Fibroblast of skin of right quadriceps (primary cell): ENCODE results near the gene ADCYAP1R1.
A peak's percentile ranks its signal among the peaks of the same experiment; 100 is the strongest.

Experiments used
- DNase-seq: peaks from one replicate; pipeline ENCODE4 v3.0.0-alpha.2; 2013

Gene ADCYAP1R1

GRCh38 chr7:31107106-31108090 is 55.3 kb downstream of the ADCYAP1R1 start:
- DNase-seq, result no peak

- DNase-seq, result no peak
Observed at GRCh38 chr7:31108097-31108657, 56.1 kb downstream of the ADCYAP1R1 start.

DNA sequence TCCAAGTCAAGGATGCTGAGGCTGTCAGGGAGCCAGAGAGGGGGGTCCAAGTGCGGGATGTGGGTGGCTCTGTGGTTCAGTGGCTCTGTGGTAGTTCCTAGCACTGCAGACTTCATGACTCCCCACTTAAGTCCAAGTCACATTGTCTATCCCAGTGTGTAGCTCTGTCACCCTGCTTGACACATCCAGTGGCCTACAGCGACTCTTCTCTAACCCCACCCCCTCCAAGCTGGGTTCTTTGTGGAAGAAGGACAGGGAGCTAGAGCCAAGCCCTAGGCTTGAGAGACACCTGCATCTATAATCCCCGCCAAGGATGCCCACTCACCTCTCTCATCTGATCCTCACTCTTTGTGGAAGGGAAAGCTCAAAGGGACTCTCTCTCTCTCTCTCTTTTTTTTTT is 57.6 kb downstream of the ADCYAP1R1 start:
- DNase-seq, result no peak

DNA sequence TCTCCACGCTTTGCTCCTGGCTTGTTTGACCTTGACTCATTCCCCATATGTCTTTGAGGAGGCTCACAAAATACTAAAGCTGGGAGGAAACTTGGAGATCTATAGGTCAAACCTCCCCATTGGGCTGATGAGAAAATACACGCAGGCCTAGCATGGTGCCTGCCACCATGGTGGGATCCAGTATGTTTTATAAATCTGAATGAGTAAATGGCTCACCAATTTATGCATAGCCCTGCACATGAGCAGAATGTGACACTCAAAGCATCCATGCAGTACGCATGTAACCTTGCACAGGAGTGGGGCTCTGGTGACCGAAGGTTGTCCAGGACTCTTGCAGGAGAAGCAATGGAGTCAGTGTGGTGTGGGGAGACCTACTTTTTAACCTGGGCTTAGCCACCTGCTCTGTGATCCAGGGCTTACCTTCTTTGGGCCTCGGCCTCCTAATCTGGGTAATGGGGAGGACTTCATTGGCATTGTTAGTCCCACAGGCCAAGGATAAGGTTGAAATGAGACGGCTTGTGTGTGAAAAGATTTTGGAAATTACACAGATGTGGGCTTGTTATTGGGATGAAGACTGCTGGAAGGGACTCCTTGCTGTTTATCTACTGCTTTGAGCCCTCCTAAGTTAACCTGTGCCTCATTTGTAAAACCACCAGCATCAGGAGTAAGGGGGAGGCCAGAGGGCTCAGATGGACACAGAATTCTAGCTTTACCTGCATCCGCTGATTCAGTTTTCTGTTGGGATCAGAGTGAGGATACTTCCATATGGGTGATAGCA is 58.4 kb downstream of the ADCYAP1R1 start:
- DNase-seq, result no peak

DNA sequence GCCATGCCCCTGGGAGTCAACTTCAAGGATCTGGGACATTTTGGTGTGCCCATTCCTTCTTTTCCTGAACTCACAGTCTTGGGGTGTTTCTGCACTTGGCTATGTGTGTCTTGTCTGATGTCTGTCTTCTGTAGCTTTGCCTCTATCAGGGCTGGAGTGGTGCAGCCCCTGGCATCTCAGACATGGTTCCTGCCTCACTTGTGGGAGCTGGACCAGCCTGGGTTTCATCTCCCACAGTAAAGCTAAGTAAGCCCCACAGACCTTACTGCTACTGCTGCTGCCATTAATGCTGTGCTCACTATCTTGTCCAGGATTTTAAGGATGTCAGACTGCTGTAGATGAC is 59.0 kb downstream of the ADCYAP1R1 start:
- DNase-seq, result no peak

DNA sequence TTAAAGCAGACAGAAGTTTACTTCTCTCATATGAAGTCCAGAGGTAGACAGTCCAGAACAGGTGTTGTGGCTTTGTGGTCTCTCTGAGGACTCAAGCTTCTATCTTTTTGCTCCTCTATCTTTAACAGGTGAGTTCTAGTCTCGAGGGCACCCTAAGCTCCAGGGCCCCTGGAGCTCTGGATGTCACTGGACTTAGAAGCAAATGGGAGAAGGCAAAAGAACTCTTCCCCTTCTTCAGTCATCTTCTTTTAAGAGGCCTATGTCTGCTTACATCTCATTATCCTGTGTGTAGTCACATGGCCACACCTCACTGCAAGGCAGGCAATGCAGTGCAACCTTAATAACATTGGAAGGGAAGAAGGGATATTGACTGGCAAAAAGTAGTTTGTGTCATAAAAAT is 61.6 kb downstream of the ADCYAP1R1 start:
- no peak for DNase-seq

DNA sequence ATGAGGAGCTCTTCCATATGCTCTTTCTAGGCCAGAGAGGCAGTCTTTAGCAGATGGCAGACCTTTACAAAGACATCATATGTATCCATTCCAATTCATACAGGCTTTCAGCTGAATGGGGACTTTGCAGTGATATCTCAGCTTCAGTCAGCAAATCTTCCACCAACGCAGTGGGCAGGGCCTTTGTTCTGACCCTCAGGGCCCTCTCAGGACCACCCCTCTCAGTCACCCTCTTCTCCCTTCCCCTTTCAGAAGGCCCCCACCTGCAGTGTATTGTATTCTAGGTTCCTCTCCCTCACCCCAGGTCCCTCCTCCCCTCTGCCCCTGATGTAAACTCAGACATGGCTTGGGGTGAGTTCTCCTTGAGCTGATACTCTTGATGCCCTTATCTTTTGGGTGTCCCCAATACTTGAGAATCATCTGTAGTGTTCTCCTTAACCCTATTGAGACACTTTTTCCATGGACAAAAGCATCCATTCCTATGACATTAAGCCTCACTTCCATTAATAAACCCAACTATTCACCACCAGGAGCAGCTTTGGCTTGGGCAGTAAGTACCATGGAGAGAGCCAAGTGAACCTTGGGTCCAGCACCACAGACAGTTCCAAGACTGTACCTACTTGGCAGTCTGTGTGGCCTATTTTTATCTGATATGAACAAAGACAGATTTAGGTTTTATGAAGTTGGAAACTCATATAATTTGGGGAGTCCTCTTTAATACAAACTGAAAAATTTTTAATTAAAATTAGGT is 62.7 kb downstream of the ADCYAP1R1 start:
- DNase-seq, result peak; percentile 37

DNA sequence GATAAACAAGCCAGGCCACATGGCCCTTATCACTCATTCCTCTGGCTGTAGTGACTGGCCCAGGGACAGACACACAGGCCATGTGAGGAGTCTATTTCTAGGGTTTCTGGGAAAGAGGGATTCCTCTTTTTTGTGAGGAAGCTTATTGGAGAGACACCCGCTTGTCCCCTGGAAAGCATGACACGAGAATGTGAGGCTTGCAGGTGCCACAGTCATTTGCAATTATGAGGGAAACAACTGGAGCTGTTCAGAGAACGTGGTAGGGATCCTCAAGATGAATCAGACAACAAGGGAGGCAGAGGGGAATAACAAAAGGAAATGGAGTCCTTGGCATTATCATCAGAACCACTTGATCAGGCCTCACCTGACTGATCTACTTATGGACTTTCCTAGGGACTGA is 64.5 kb downstream of the ADCYAP1R1 start:
- no peak for DNase-seq

- no peak for DNase-seq
Observed at GRCh38 chr7:31119249-31119648, 67.1 kb downstream of the ADCYAP1R1 start.

- DNase-seq, result no peak
Observed at GRCh38 chr7:31120800-31121513, 68.8 kb downstream of the ADCYAP1R1 start.

DNA sequence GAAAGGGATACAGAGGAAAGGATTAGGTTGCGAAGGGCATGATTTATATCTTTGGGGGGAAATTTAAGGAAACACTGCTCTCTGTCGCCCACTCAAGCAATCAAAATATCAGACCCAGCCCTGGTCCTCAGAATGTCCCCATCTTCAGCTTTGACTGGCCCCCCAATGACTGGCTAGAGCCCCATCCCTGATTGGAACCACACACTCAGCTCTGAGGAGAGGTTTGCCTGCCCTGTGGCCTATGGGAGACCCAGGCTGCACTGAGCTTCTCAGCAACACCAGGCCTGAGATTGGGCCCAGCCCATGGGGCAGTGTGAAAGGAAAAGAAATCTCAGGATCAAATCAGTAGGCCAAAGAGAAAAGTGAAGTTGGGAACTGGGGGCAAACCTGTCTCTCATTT is 69.5 kb downstream of the ADCYAP1R1 start:
- DNase-seq, result no peak

DNA sequence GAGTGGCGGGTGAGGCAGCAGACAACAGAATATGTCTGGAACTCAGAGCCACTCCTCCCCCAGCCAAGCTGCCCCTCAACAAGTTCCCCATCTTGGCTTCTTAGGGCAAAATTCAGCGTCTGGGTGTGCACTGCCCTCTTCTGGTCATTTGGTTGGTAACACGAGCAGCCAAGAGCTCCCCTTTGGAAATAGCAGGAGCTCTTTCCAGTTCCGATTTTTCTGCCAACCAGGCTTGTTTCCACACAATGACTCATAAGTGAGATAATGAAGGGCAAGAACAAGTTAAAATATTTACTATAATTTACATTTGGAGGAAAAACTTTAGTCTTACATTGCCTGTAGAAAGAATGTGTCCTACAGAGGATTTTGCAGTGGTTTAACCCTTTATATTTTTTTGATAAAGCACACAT is 70.5 kb downstream of the ADCYAP1R1 start:
- peak; percentile 79 for DNase-seq

- no peak for DNase-seq
Observed at GRCh38 chr7:31123321-31123720, 71.2 kb downstream of the ADCYAP1R1 start.

GRCh38 chr7:31123726-31124125 is 71.6 kb downstream of the ADCYAP1R1 start:
- no peak for DNase-seq

DNA sequence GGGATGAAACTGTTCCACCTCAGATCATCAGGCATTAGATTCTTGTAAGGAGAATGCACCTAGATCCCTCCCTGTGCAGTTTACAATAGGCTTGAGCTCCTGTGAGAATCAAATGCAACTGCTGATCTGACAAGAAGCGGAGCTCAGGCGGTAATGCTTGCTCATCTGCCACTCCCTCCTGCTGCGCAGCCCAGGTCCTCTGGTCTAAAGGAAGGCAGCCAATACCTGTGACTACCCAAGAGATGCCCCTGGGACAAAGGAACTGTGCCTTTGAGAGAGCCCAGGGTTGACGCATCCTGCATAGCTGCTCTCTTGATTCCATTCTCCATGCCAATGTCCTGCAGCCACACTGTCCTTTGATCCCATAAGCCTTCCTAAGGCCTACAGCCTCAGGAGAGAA is 73.1 kb downstream of the ADCYAP1R1 start:
- no peak for DNase-seq

DNA sequence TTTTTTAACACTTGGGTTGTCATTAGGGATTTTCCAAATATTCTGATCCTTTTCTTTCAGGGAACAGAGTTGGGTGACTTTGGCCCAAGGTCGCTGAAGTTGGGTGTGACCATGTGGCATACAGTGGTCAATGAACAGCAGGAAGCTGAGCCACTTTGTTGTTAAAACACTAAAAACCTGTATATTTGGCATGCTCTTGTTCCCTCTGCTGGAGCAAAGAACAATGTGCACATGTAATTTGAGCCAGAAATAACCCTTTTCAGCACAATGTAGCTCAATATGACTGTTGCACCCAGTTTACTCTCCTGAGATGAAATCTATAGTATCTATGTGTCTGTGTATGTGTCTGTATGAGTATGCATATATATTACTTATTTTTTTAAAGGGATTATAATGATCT is 74.9 kb downstream of the ADCYAP1R1 start:
- DNase-seq, result peak; percentile 10

- DNase-seq, result no peak
Observed at GRCh38 chr7:31129067-31129466, 77.0 kb downstream of the ADCYAP1R1 start.

DNA sequence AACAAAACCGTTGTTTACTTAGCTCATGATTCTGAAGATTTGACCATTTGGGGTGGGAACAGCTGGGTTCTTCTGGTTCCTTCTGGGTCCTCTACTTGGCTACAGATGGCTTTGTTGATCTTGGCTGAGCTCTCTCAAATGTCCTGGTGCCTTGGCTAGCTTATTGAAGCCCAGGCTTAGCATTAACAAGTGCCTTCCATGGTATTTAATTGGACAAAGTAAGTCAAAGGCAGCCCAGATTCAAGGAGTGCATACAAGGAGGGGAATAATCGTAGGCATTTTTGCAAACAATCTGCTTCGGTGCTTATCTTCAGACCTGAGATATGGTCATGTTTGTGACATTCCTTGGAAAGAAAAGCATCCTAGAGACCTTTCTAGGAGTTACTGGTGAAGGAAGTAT is 81.4 kb downstream of the ADCYAP1R1 start:
- no peak for DNase-seq

- DNase-seq, result peak; percentile 64
Observed at GRCh38 chr7:31134246-31135188, 82.4 kb downstream of the ADCYAP1R1 start.

DNA sequence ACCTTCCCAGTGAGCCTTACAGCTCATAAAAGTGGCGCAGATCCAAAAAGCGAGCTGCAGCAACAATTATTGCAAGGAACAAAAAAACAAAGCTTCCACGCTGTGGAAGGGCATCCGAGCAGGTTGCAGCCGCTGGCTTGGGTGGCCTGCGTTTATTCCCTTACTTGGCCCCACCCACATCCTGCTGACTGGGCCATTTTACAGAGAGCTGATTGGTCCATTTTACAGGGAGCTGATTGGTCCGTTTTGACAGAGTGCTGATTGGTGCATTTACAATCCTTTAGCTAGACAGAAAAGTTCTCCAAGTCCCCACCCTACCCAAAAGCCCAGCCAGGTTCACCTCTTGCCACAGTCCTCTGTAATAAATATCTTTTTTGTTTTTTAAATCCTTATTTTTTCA is 85.1 kb downstream of the ADCYAP1R1 start:
- DNase-seq, result no peak

GRCh38 chr7:31145339-31145738 is 93.2 kb downstream of the ADCYAP1R1 start:
- DNase-seq, result no peak
